Motor neuron (in vitro differentiated cells): Measurements from ENCODE around the gene ECE1. TPM values are rescaled to one million over a fixed set of nuclear protein-coding genes. Genes with fewer than 3 reads are reported as not detected.

ENCODE experiments used
- total RNA-seq, 8 experiments: library from RNA; unstranded; fragments of 300-600 nt; gene quantifications; 2 replicates each; pipeline versions ENCODE4 v1.2.3 to v1.2.4, GENCODE V29; 2022

ECE1 gene
- total RNA-seq, 8 experiments from 2014 or later, result 5.3 to 49.7 (median 24.3) TPM

Other genes with a start within 250 kb of the ECE1 start
- gene EIF4G3, start 113.6 kb downstream of the ECE1 start, total RNA-seq, result 100 to 1,000 TPM in 1 of 8 experiments, 10 to 100 TPM in 7; 57.4 to 114 (median 72.9) TPM
- 10 to 100 TPM in 5 of 8 experiments, 1 to 10 TPM in 3; 5.0 to 18.1 (median 10.7) TPM for gene NBPF3, start 149.7 kb upstream of the ECE1 start, total RNA-seq
- 10 to 100 TPM in 1 of 8 experiments, 1 to 10 TPM in 4, under 1 TPM in 3; 0.25 to 19.7 (median 3.0) TPM for gene ALPL, start 219.0 kb upstream of the ECE1 start, total RNA-seq